K562 (cell line): ENCODE measurements around the gene SLC44A1. TPM values are rescaled to one million over a fixed set of nuclear protein-coding genes. Genes with fewer than 3 reads are reported as not detected.

ENCODE experiments used
- ATAC-seq: fragments of 200-7000 bp; cut with Tn5 transposase; 3 replicates; pipeline ENCODE4 v1.9.1; 2020; ENCODE audit warnings: moderate library complexity
- BruUV-seq: library from RNA; stranded (reverse); fragments of 400-500 nt; replicated peaks from 2 replicates; lab custom pipeline; 2021; lab: Mats Ljungman, UMichigan
- CTCF ChIA-PET: fragments of 300-600 bp; formaldehyde crosslinking; extraction: SDS; loops from one replicate; lab custom pipeline; 2021; ENCODE audit warnings: low intra/inter-chr PET ratio; lab: Yijun Ruan, JAX
- POLR2A ChIA-PET: fragments of 300-600, 350-650 bp; sonication (Branson Sonifier 250); formaldehyde crosslinking; extraction: SDS; loops from one replicate; lab custom pipeline; 2021; ENCODE audit warnings: antibody characterized with exemption, inconsistent platforms; lab: Yijun Ruan, JAX
- DNase-seq, 4 experiments: peaks; one replicate each; pipeline versions ENCODE4 v3.0.0 to v3.0.0-alpha.2; 2011 to 2018; ENCODE audit warnings: low spot score in 3 of 4, mixed read lengths in 3 of 4; ENCODE audit errors: extremely low read depth in 1 of 4
- FAIRE-seq: peaks from 2 replicates; lab custom pipeline; 2011; peaks lifted over from hg19 to GRCh38; lab: Jason Lieb, UNC
- H2AFZ ChIP-seq: 2 replicates; pipeline ENCODE4 v1.6.0; 2011; ENCODE audit warnings: low read depth, low read length, control low read depth, inconsistent platforms
- H3K27ac ChIP-seq: fragments of 200-600 bp; 3 replicates; pipeline ENCODE4 v1.8.0; 2011; ENCODE audit warnings: low read depth, mild to moderate bottlenecking, control low read depth, inconsistent platforms, low read length, moderate library complexity, mixed read lengths; ENCODE audit errors: extremely low read depth
- H3K27me3 ChIP-seq, 2 experiments: fragments of 300-600 bp in 1 of 2; 2 replicates in 1 of 2; 3 replicates in 1 of 2; pipeline versions ENCODE4 v1.6.0 to v1.8.0; 2011; ENCODE audit warnings: inconsistent platforms in 2 of 2, low read length in 2 of 2, mild to moderate bottlenecking in 1 of 2, mixed read lengths in 1 of 2, moderate library complexity in 1 of 2; ENCODE audit not compliant: control insufficient read depth in 2 of 2, insufficient read depth in 2 of 2
- H3K36me3 ChIP-seq: fragments of 300-600 bp; 3 replicates; pipeline ENCODE4 v1.8.0; 2011; ENCODE audit warnings: mild to moderate bottlenecking, low read length, inconsistent platforms; ENCODE audit not compliant: control insufficient read depth, insufficient read depth
- H3K4me1 ChIP-seq, 2 experiments: fragments of 200-600 bp in 1 of 2; replicated peaks in 1 of 2; 2 replicates in 1 of 2; 3 replicates in 1 of 2; pipeline versions ENCODE4 v1.5.1 to v1.8.0; 2011; ENCODE audit warnings: inconsistent platforms in 2 of 2, low read length in 2 of 2, mild to moderate bottlenecking in 1 of 2, mixed read lengths in 1 of 2, moderate library complexity in 1 of 2; ENCODE audit not compliant: control insufficient read depth in 2 of 2, insufficient read depth in 2 of 2
- H3K4me2 ChIP-seq: 2 replicates; pipeline ENCODE4 v1.6.1; 2011; ENCODE audit warnings: low read length, control low read depth, inconsistent platforms, mixed read lengths; ENCODE audit not compliant: insufficient read depth
- H3K4me3 ChIP-seq: fragments of 200-600 bp; sonication (generic), shearing (Covaris generic); 2 replicates; pipeline ENCODE4 v1.5.1; 2016; ENCODE audit warnings: control low read depth, inconsistent platforms
- H3K79me2 ChIP-seq: fragments of 200-600 bp; 3 replicates; pipeline ENCODE4 v1.8.0; 2011; ENCODE audit warnings: low read length, inconsistent platforms; ENCODE audit not compliant: control insufficient read depth, insufficient read depth
- H3K9ac ChIP-seq, 2 experiments: 2 replicates each; pipeline versions ENCODE4 v1.6.0 to v1.6.1; 2011; ENCODE audit warnings: low read depth in 2 of 2, low read length in 2 of 2, control low read depth in 1 of 2, inconsistent platforms in 1 of 2, mild to moderate bottlenecking in 1 of 2, mixed read lengths in 1 of 2; ENCODE audit not compliant: insufficient read depth in 1 of 2
- H3K9me1 ChIP-seq: one replicate; pipeline ENCODE4 v1.6.0; 2011; ENCODE audit warnings: inconsistent platforms, mild to moderate bottlenecking, low read length, moderate library complexity; ENCODE audit not compliant: control insufficient read depth, insufficient read depth
- H3K9me3 ChIP-seq: replicated peaks from 2 replicates; pipeline ENCODE4 v1.5.1; 2011; ENCODE audit warnings: low read depth, low read length, inconsistent platforms; ENCODE audit not compliant: control insufficient read depth, insufficient read depth
- H4K20me1 ChIP-seq: replicated peaks from 2 replicates; pipeline ENCODE4 v1.6.1; 2011; ENCODE audit warnings: low read length, inconsistent platforms, mixed read lengths; ENCODE audit not compliant: control insufficient read depth, insufficient read depth
- ARHGAP35 ChIP-seq: fragments of 450-650 bp; IDR thresholded peaks from 2 replicates; pipeline ENCODE4 v1.6.1; 2018; ENCODE audit not compliant: partially characterized antibody
- FOXA1 ChIP-seq: fragments of 450-650 bp; IDR thresholded peaks from 2 replicates; pipeline ENCODE4 v1.6.1; 2016; ENCODE audit warnings: mild to moderate bottlenecking, borderline replicate concordance
- HDAC2 ChIP-seq: fragments of 450-650 bp; IDR thresholded peaks from 2 replicates; pipeline ENCODE4 v1.6.1; 2016; ENCODE audit warnings: mild to moderate bottlenecking
- RBM34 ChIP-seq: fragments of 200-400 bp; formaldehyde crosslinking; IDR thresholded peaks from 2 replicates; pipeline ENCODE4 v1.6.1; 2018; ENCODE audit warnings: low read length, borderline replicate concordance; ENCODE audit not compliant: insufficient read depth
- TAF1 ChIP-seq: IDR thresholded peaks from 2 replicates; pipeline ENCODE4 v1.6.1; 2011; ENCODE audit warnings: mild to moderate bottlenecking, low read length, moderate library complexity; ENCODE audit not compliant: insufficient read depth, control insufficient read depth, severe bottlenecking; ENCODE audit errors: extremely low read depth
- U2AF1 ChIP-seq: fragments of 200-400 bp; formaldehyde crosslinking; optimal IDR thresholded peaks from 2 replicates; pipeline ENCODE3; 2017; ENCODE audit warnings: mild to moderate bottlenecking, low read depth, low read length, moderate library complexity
- in situ Hi-C: fragments of 300-500 bp; cut with MboI; formaldehyde crosslinking; loops from 4 replicates; pipeline ENCODE4 v1.15.0; 2018; ENCODE audit warnings: inconsistent platforms, mixed read lengths
- intact Hi-C: fragments of 100-400 bp; cut with micrococcal nuclease; formaldehyde crosslinking; loops from 2 replicates; pipeline ENCODE4 v1.14.2; 2022
- polyA plus RNA-seq, 8 experiments: library from polyadenylated mRNA; depleted of rRNA in 4 of 8; stranded (reverse) in 5 of 8; unstranded in 3 of 8; fragments of >200 nt; fragmentation: Nextera tagmentation in 2 of 8; fragmentation: Illumina TruSeq in 1 of 8; extraction: Ambion mirVana in 2 of 8; extraction: Trizol in 1 of 8; gene quantifications; 2 replicates each; pipeline versions ENCODE4 v1.2.1 to v1.2.3, GENCODE V29; 2011 to 2014; ENCODE audit warnings: inconsistent platforms in 1 of 8, missing spikeins in 1 of 8
- total RNA-seq, 7 experiments: library from RNA; depleted of rRNA in 6 of 7; stranded (reverse); fragments of >200 nt in 6 of 7; fragmentation: Illumina TruSeq in 2 of 7; extraction: Trizol in 2 of 7; gene quantifications; 2 replicates each; pipeline versions ENCODE4 v1.2.1 to v1.2.3, GENCODE V29; 2011 to 2021; ENCODE audit warnings: low replicate concordance in 1 of 7
- TF ChIP-seq, protein P1 (sequence below), 2 experiments: fragments of 250-450 bp in 1 of 2; fragments of 450-650 bp in 1 of 2; sonication (Bioruptor Pico) in 1 of 2; IDR thresholded peaks; 2 replicates each; pipeline versions ENCODE4 v1.6.1 to v1.8.0; 2016 to 2021; ENCODE audit warnings: mild to moderate bottlenecking in 2 of 2, moderate library complexity in 2 of 2, missing compliant biosample characterization in 1 of 2, missing genetic modification characterization in 1 of 2

Gene SLC44A1
- total and polyA plus RNA-seq, 9 of the 15 experiments (the other 6 are each of a cell fraction or from before 2014, with no cell fraction given), result 0.11 to 0.59 (median 0.30) TPM

DNA sequence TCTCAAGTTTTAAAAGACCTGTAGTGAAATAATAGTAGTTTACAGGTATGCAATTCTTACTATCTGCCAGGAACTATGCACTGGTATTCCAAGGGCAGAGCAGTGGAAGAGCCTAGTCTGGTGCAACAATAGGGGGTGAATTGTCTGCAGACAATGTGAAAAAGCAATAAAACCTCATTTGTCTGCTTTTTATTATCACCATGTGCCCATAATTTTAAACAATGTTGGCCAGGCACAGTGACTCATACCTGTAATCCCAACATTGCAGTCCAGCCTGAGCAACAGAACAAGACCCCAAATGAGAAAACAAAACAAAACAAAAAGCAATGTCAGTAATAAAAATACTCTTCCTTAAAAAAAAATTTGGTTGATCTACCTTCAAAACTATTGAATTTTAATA is 12.2 kb upstream of the SLC44A1 start:
- H2AFZ ChIP-seq, result no peak overlapping the region
- no peaks in the 10 kb centered on the region for H3K79me2 ChIP-seq
- H3K4me2 ChIP-seq, result no peak overlapping the region
- no TSS peak for BruUV-seq
- DNase-seq (no peak), FAIRE-seq (no peak)
- intact Hi-C loops, result no loop called here
- no peak overlapping the region for H3K4me3 ChIP-seq
- POLR2A ChIA-PET, result no interaction called here
- H3K4me1 ChIP-seq, result no peaks in the 10 kb centered on the region
- no peaks in the 10 kb centered on the region for H4K20me1 ChIP-seq
- no peak overlapping the region for H3K27ac ChIP-seq
- TF ChIP-seq, protein P1, sequence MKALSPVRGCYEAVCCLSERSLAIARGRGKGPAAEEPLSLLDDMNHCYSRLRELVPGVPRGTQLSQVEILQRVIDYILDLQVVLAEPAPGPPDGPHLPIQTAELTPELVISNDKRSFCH (CRISPR knock-in tag; IDR thresholded peaks at IDR 0.05), result no peak
- TF ChIP-seq, protein P1 (tag; IDR thresholded peaks at IDR 0.05), result no peak
- TF ChIP-seq FOXA1 (no peak), TAF1 (no peak), RBM34 (no peak), ARHGAP35 (no peak), HDAC2 (no peak), U2AF1 (no peak)
- TF ChIP-seq, all 486 proteins: peak for 0
- H3K9ac ChIP-seq, result no peak overlapping the region
- H3K36me3 ChIP-seq, result no peaks in the 10 kb centered on the region
- peaks cover 0 to 4% of the 10 kb centered on the region in 2 experiments; a peak in 2 of 5 replicates for H3K27me3 ChIP-seq
- no peaks in the 10 kb centered on the region for H3K9me1 ChIP-seq
- CTCF ChIA-PET, result no interaction called here
- in situ Hi-C loops, result no loop called here
- no peaks in the 10 kb centered on the region for H3K9me3 ChIP-seq
- no peak for ATAC-seq
